ENCODE data around the gene PCDHB7.
"Not testable (repeated sequence)": the region's sequence is repeated elsewhere in the genome, so short reads cannot be mapped to it uniquely, and the experiment has no call there.

DNA sequence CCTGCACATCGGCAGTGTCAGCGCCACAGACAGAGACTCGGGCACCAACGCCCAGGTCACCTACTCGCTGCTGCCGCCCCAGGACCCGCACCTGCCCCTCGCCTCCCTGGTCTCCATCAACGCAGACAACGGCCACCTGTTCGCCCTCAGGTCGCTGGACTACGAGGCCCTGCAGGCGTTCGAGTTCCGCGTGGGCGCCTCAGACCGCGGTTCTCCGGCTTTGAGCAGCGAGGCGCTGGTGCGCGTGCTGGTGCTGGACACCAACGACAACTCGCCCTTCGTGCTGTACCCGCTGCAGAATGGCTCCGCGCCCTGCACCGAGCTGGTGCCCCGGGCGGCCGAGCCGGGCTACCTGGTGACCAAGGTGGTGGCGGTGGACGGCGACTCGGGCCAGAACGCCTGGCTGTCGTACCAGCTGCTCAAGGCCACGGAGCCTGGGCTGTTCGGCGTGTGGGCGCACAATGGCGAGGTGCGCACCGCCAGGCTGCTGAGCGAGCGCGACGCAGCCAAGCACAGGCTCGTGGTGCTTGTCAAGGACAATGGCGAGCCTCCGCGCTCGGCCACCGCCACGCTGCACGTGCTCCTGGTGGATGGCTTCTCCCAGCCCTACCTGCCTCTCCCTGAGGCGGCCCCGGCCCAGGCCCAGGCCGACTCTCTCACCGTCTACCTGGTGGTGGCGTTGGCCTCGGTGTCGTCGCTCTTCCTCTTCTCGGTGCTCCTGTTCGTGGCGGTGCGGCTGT lies 48.9 kb upstream of the PCDHB7 start:
- TF ChIP-seq, protein P1, sequence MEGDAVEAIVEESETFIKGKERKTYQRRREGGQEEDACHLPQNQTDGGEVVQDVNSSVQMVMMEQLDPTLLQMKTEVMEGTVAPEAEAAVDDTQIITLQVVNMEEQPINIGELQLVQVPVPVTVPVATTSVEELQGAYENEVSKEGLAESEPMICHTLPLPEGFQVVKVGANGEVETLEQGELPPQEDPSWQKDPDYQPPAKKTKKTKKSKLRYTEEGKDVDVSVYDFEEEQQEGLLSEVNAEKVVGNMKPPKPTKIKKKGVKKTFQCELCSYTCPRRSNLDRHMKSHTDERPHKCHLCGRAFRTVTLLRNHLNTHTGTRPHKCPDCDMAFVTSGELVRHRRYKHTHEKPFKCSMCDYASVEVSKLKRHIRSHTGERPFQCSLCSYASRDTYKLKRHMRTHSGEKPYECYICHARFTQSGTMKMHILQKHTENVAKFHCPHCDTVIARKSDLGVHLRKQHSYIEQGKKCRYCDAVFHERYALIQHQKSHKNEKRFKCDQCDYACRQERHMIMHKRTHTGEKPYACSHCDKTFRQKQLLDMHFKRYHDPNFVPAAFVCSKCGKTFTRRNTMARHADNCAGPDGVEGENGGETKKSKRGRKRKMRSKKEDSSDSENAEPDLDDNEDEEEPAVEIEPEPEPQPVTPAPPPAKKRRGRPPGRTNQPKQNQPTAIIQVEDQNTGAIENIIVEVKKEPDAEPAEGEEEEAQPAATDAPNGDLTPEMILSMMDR (IDR thresholded peaks at IDR 0.05) = not testable (repeated sequence)
- TF ChIP-seq EP300, POLR2A, POLR2AphosphoS5 (IDR thresholded peaks at IDR 0.05): not testable (repeated sequence)

All from upper lobe of left lung (tissue), 4 donors.